Stimulated activated CD8-positive, alpha-beta memory T cell treated with anti-CD3 and anti-CD28 coated beads, Interleukin-4, amount 100 ng/mL, for 4 hours (primary cell): Measurements from ENCODE around the gene KLHL13.
"Not testable (repeated sequence)": the region's sequence is repeated elsewhere in the genome, so short reads cannot be mapped to it uniquely, and the experiment has no call there.

Experiments
- DNase-seq, 2 donors: peaks; one replicate each; pipeline ENCODE4 v3.0.0-alpha.2; 2020; ENCODE audit warnings: low read depth in 2 of 2, low spot score in 1 of 2

KLHL13 gene

GRCh38 chrX:118116713-118117550 is at the start of gene KLHL13:
KLHL13 (minus strand) TSS chrX:118116810; CDS start chrX:118028473, 88,337 bp downstream.
- no peak for DNase-seq

- DNase-seq: no peak
Measured at GRCh38 chrX:118164138-118164537, 47.5 kb upstream of the KLHL13 start.

- DNase-seq: no peak
Measured at GRCh38 chrX:118156953-118157608, 40.5 kb upstream of the KLHL13 start.

DNA sequence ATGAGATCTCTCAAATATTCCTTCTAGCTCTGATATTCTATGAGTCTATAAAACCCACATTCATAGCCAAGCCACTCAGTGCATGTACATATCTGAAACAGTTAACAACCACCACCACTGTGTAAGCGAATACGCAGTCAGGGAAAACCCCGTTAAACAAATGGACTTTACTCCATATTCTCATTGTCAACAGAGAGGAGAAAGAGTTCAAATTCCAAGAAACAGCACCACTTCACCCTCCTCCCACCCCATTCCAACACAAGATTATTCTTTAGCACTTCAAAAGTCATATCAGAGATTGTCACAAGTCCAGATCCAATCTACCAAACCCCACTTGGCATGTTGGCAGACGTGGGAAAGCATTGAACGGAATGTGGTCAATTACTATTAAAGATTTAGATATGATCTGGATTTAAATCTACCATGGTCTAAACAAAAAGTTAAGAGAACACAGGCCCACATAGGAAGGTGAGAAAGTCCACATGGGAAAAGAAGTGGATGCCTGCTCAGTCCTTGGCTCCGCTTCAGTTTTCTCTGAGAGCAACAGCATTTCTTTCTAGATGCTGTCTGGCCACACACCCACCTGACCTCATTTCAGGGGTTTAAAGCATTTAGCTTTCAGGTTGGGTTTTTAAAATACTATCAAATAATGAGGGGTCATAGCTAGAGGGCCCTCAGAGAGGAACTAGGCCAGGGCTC is 39.8 kb upstream of the KLHL13 start:
- DNase-seq: no peak

GRCh38 chrX:118153270-118153669 is 36.7 kb upstream of the KLHL13 start:
- no peak for DNase-seq

DNA sequence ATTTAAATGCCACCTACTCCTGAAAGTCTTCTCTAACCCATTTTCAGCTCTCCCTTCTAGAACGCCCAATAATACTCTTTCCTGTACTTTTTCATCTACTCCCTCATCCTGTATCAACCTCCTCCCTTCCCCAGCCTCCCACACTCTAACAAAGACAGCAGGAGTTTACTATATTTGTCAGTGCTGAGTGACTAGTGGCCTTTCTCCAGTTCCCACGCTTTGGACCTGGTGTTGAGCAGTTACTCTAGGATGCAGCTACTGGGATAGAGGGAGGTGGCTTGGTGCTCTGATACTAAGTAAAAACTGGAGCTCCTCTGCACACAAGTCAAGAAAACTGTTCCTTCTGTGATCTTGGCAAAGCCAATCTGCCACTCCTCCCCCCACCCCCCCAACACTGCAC is 36.1 kb upstream of the KLHL13 start:
- DNase-seq: no peak

DNA sequence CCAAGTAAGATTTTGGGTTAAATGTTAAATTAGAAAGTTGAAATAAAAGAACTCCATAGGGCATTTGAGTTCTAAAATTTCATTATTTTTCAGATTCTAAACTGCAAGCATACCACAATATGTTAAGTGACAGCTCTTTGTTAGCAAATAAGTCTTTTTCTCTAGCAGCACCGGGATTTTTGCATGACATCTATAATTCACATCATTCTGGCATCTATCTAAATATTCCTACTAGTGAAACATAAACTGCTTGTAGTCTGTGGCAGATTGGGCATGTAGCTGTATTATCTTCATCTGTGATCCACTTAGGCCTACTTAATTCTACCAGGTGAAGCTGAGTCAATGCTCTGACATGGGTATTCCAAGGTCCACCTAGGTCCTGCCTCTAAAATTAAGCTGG is 32.1 kb upstream of the KLHL13 start:
- DNase-seq: no peak

DNA sequence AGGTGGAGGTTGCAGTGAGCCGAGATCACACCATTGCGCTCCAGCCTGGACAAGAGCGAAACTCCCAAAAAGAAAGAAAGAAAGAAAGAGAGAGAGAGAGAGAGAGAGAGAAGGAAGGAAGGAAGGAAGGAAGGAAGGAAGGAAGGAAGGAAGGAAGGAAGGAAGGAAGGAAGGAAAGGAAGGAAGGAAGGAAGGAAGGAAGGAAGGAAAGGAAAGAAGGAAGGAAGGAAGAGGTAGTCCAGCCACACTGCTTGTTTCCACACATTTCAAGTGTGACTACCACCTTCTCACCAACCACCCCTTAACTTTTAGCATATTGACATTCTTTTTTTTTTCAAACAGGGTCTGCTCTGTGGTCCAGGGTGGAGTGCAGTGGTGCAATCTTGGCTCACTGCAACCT is 31.2 kb upstream of the KLHL13 start:
- not testable (repeated sequence) for DNase-seq

GRCh38 chrX:118143578-118143977 is 27.0 kb upstream of the KLHL13 start:
- DNase-seq: no peak

DNA sequence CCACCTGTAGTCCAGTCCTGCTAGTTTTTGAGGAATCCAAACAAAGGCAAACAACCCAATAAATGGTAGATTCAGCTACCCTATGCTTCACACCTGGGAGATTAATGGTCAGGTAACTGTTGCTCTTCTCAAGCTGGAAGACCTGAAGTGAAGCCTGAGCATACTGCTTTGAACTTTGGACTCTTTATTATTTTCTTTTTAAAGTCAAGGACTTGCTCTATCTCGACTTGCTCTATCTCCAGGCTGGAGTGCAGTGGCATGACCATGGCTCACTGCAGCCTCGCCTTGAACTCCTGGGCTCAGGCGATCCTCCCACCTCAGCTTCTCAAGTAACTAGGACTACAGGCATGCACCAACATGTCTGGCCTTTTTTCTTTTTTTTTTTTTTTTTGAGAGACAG is 14.7 kb upstream of the KLHL13 start:
- no peak for DNase-seq

- no peak for DNase-seq
Measured at GRCh38 chrX:118129681-118130080, 13.1 kb upstream of the KLHL13 start.

DNA sequence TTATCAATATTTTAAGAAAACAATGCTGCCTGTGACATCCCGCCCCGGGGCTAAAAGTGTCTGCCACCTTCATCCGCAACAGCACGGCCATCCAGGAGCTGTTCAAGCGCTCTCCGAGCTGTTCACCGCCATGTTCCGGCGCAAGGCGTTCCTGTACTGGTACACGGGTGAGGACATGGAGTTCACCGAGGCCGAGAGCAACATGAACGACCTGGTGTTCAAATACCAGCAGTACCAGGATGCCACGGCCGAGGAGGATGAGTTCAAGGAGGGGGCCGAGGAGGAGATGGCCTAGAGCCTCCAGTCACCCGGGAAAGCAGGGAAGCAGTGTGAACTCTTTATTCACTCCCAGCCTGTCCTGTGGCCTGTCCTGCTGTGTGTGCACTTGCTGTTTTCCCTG is 12.1 kb upstream of the KLHL13 start:
- no peak for DNase-seq

DNA sequence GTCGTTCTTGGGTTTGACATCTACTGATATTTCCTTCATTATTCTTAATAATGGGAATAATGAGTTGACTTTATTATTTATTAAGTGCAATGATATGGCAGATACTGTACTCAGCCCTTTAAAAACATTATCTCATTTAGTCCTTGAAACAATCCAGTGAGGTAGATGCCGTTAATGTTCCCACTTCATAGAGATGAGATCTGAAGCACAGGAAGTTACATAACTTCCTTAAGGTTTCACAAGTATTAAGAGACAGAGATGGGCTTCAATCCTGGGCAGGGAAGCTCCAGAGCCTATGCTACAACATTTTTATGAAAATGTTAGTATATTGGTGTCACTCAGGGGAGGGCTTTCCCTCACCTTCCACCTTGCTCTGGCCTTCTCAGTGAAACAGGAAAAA is 9.7 kb upstream of the KLHL13 start:
- DNase-seq: no peak

- not testable (repeated sequence) for DNase-seq
Measured at GRCh38 chrX:118124243-118124642, 7.6 kb upstream of the KLHL13 start.

DNA sequence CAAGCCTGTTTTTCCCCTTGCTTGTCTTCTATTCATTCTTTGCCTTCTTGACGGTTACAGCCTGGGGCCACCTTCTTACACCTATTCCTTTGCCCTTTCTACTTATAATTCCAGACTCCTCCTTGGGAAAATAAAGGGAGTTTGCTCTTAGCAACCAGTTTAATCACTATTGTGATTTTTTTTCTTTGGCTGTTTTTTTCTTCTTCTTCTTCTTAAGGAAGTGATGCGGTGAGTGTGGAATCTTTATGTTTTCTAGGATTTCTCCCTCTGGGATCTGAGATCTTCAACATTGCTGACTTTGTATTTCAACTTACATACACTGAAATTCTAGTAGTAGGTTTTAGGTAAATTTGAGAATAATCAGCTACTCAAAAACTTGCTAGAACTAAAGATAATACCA is 1.1 kb upstream of the KLHL13 start:
- no peak for DNase-seq

- no peak for DNase-seq
Measured at GRCh38 chrX:118115953-118116712, 477 bp downstream of the KLHL13 start.

DNA sequence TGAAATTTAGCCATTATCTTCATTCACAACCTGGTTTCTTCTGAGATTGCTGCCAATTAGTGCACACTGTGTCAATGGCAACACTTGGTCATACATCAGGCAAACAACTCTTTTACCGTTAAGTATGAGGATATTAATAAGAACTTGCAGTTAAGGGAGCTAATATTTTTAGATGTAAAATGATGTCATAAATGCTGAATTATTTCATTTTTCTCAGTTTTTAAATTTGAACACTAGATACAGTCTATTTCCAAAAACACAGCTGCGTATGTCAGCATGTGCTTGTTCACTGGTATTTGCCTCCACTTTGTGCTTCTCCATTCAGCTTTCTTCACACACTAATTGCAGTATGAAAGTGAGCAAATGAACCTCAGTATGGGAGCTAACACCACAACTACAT is 1.6 kb downstream of the KLHL13 start:
- DNase-seq: no peak

DNA sequence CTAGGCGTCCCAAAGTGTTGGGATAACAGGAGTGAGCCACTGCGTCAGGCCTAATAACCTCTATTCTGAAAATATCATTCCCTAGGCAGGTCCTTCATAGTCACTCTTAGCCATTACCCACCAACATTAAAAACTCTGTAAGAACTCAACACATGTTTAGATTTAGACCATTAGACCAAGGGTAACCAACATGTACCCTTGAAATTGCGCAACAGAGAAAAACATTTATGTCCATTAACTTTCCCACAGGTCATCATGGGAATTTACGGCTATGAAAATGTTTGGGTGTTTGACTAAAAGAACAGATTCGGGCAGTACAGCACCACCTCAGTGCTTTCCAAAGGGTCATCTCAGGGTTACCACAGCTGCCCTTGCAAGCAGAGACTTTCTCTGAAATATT is 7.5 kb downstream of the KLHL13 start:
- no peak for DNase-seq

GRCh38 chrX:118108304-118108703 is 8.3 kb downstream of the KLHL13 start:
- no peak for DNase-seq

DNA sequence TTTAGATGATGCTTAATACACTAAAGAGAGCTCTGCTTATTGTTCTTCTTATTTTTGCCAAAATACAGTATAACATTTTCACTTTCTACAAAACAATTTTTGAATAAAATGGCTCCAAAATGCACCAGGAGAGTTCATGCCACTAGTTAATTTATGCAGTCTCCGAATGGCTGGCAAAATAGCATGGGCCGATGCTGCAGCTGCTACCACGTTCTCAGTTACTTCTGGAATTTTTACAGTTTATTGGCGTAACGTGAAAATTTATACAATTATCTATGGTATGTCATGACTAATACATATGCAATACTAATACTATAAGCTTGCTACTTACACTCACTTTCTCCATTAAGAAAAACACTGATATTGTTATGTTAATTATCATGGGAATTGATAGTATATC is 16.5 kb downstream of the KLHL13 start:
- DNase-seq: no peak

GRCh38 chrX:118088084-118088483 is 28.5 kb downstream of the KLHL13 start:
- no peak for DNase-seq
